OCI-LY3 (cell line): ENCODE measurements around the gene HJV.

Source experiments
- H2AFZ ChIP-seq: fragments of 200-600, 300-600 bp; shearing (Covaris generic); 2 replicates; pipeline ENCODE4 v1.6.0; 2014; ENCODE audit warnings: antibody characterized with exemption, low read depth, low read length
- H3K27ac ChIP-seq: fragments of 200-600, 300-600 bp; sonication (generic); 2 replicates; pipeline ENCODE4 v1.5.1; 2014; ENCODE audit warnings: mild to moderate bottlenecking, low read length, moderate library complexity, mixed read lengths
- H3K27me3 ChIP-seq: fragments of 200-600, 300-600 bp; sonication (generic); 2 replicates; pipeline ENCODE4 v1.6.1; 2014; ENCODE audit warnings: low read depth, low read length, mixed read lengths
- H3K36me3 ChIP-seq: fragments of 200-600, 300-600 bp; sonication (generic); replicated peaks from 2 replicates; pipeline ENCODE3; 2014; ENCODE audit warnings: low read depth, low read length, mixed read lengths
- H3K4me1 ChIP-seq: fragments of 300-600, 200-600 bp; sonication (generic); 2 replicates; pipeline ENCODE4 v1.6.1; 2014; ENCODE audit warnings: low read length, mixed read lengths
- H3K4me2 ChIP-seq: fragments of 200-600, 300-600 bp; sonication (generic); 2 replicates; pipeline ENCODE4 v1.6.1; 2014; ENCODE audit warnings: low read length, mixed read lengths
- H3K4me3 ChIP-seq: fragments of 300-600, 200-600 bp; sonication (generic); 2 replicates; pipeline ENCODE4 v1.5.1; 2014; ENCODE audit warnings: antibody characterized with exemption, mild to moderate bottlenecking, low read length, moderate library complexity
- H3K79me2 ChIP-seq: fragments of 300-600, 200-600 bp; shearing (Covaris generic); 2 replicates; pipeline ENCODE4 v1.6.1; 2014; ENCODE audit warnings: mild to moderate bottlenecking, low read length, mixed read lengths
- H3K9ac ChIP-seq: fragments of 300-600, 200-600 bp; shearing (Covaris generic); 2 replicates; pipeline ENCODE4 v1.6.0; 2014; ENCODE audit warnings: mild to moderate bottlenecking, low read length, moderate library complexity
- H3K9me3 ChIP-seq: fragments of 200-600, 300-600 bp; shearing (Covaris generic); 2 replicates; pipeline ENCODE4 v1.6.1; 2014; ENCODE audit warnings: low read length, mixed read lengths; ENCODE audit not compliant: insufficient read depth
- H4K20me1 ChIP-seq: fragments of 200-600, 300-600 bp; sonication (generic); 2 replicates; pipeline ENCODE4 v1.6.1; 2016; ENCODE audit warnings: low read length, mixed read lengths; ENCODE audit not compliant: insufficient read depth
- CTCF ChIP-seq: fragments of 200-600, 300-600 bp; sonication (generic); IDR thresholded peaks from 2 replicates; pipeline ENCODE4 v1.5.1; 2014; ENCODE audit warnings: antibody characterized with exemption, low read length, low read depth
- EZH2phosphoT487 ChIP-seq: fragments of 200-600 bp; shearing (Covaris generic); IDR thresholded peaks from 2 replicates; pipeline ENCODE4 v1.6.1; 2018; ENCODE audit warnings: antibody characterized with exemption, mixed run types, low read depth

The HJV gene

GRCh38 chr1:145980457-145980994 is 41.0 kb downstream of the HJV start:
- no peaks in the 10 kb centered on the region for H3K36me3 ChIP-seq
- peak overlapping the region; percentile 70; the same call in 1 of the 2 replicates for H3K9ac ChIP-seq
- no peaks in the 10 kb centered on the region for H3K27me3 ChIP-seq
- H2AFZ ChIP-seq: no peak overlapping the region
- H3K9me3 ChIP-seq: no peaks in the 10 kb centered on the region
- no peak for TF ChIP-seq EZH2phosphoT487
- TF ChIP-seq CTCF: no peak
- H3K27ac ChIP-seq: peak overlapping the region; percentile 92
- H3K4me2 ChIP-seq: peak overlapping the region; percentile 85
- H3K4me1 ChIP-seq: peaks cover 64% of the 10 kb centered on the region
- no peaks in the 10 kb centered on the region for H4K20me1 ChIP-seq
- H3K4me3 ChIP-seq: no peak overlapping the region
- no peaks in the 10 kb centered on the region for H3K79me2 ChIP-seq

DNA sequence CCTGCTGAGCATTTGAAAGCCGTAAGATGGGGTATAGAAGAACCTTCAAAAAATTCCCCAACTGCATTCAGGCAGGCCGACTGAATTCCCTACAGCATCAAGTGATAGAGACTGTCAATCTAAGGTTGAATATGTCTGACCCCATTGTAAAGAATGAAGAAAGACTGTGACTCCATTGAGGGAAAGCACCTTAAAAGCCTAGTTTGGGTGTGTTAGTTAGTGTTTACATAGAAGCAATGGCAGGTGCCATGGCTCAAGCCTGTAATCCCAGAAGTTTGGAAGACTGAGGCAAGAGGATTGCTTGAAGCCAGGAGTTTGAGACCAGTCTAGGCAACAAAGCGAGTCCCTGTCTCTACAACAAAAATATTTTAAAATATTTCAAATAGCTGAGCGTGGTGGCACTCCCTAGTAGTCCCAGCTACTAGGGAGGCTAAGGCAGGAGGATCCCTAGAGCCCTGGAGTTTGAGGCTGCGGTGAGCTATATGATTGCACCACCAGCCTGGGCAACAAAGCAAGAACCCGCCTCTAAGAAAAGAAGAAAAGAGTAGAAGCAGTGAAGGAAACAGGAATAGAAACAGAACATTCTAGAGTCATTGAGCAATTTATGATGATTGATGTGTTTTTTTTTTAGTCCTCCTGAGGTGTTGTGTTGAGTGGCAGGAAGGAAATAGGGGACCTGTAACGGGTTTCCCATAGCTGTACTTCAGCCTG is 41.6 kb downstream of the HJV start:
- Histone ChIP-seq H3K27me3 (no peaks in the 10 kb centered on the region), H3K4me1 (peaks cover 58% of the 10 kb centered on the region), H3K27ac (peak overlapping the region; percentile 92), H3K79me2 (no peaks in the 10 kb centered on the region), H3K9me3 (no peaks in the 10 kb centered on the region), H3K4me3 (peak overlapping the region; percentile 53), H3K4me2 (peak overlapping the region; percentile 85), H2AFZ (no peak overlapping the region; the same call in 1 of the 2 replicates), H4K20me1 (no peaks in the 10 kb centered on the region), H3K9ac (peak overlapping the region; percentile 70), H3K36me3 (no peaks in the 10 kb centered on the region)
- TF ChIP-seq CTCF (no peak), EZH2phosphoT487 (no peak)

- H3K4me1 ChIP-seq: peaks cover 51% of the 10 kb centered on the region
- H2AFZ ChIP-seq: no peak overlapping the region; the same call in 1 of the 2 replicates
These were observed 42.4 kb downstream of the HJV start for GRCh38 chr1:145978854-145979745.

More at GRCh38 chr1:145978854-145979745, 42.4 kb downstream of the HJV start:
- Histone ChIP-seq H3K9me3 (no peaks in the 10 kb centered on the region), H3K4me3 (peak overlapping the region; percentile 59), H4K20me1 (no peaks in the 10 kb centered on the region), H3K4me2 (peak overlapping the region; percentile 85), H3K27ac (peak overlapping the region; percentile 92), H3K79me2 (no peaks in the 10 kb centered on the region), H3K36me3 (no peaks in the 10 kb centered on the region), H3K27me3 (no peaks in the 10 kb centered on the region), H3K9ac (peak overlapping the region; percentile 73)
- no peak for TF ChIP-seq EZH2phosphoT487
- peak; percentile 55 for TF ChIP-seq CTCF
